GM19023 (cell line): ENCODE data around the gene SCAPER.
"Not testable (repeated sequence)": the region's sequence is repeated elsewhere in the genome, so short reads cannot be mapped to it uniquely, and the experiment has no call there.

Experiments used
- ATAC-seq: cut with Tn5 transposase; IDR thresholded peaks from one replicate; pipeline ENCODE4 v1.9.1; 2021; ENCODE audit warnings: mild to moderate bottlenecking, moderate library complexity; ENCODE audit not compliant: unreplicated experiment

Gene SCAPER

GRCh38 chr15:76503804-76504203 is 401.3 kb downstream of the SCAPER start:
- ATAC-seq = no peak

GRCh38 chr15:76503121-76503520 is 402.0 kb downstream of the SCAPER start:
- no peak for ATAC-seq

GRCh38 chr15:76502678-76503077 is 402.5 kb downstream of the SCAPER start:
- ATAC-seq = no peak

GRCh38 chr15:76502185-76502584 is 403.0 kb downstream of the SCAPER start:
- not testable (repeated sequence) for ATAC-seq

- no peak for ATAC-seq
Measured at GRCh38 chr15:76501726-76502125, 403.4 kb downstream of the SCAPER start.

GRCh38 chr15:76501011-76501410 is 404.1 kb downstream of the SCAPER start:
- ATAC-seq = no peak

GRCh38 chr15:76495487-76495886 is 409.7 kb downstream of the SCAPER start:
- no peak for ATAC-seq

GRCh38 chr15:76492538-76492937 is 412.6 kb downstream of the SCAPER start:
- no peak for ATAC-seq

GRCh38 chr15:76483752-76484151 is 421.4 kb downstream of the SCAPER start:
- ATAC-seq = no peak

- ATAC-seq = no peak
Measured at GRCh38 chr15:76483018-76483417, 422.1 kb downstream of the SCAPER start.

- ATAC-seq = no peak
Measured at GRCh38 chr15:76480267-76480666, 424.9 kb downstream of the SCAPER start.

GRCh38 chr15:76470691-76471090 is 434.4 kb downstream of the SCAPER start:
- ATAC-seq = no peak

GRCh38 chr15:76468722-76469121 is 436.4 kb downstream of the SCAPER start:
- ATAC-seq = no peak

GRCh38 chr15:76467136-76467535 is 438.0 kb downstream of the SCAPER start:
- ATAC-seq = no peak

- ATAC-seq = no peak
Measured at GRCh38 chr15:76465728-76466127, 439.4 kb downstream of the SCAPER start.

GRCh38 chr15:76464247-76464646 is 440.9 kb downstream of the SCAPER start:
- no peak for ATAC-seq

GRCh38 chr15:76460871-76461270 is 444.3 kb downstream of the SCAPER start:
- ATAC-seq = no peak

GRCh38 chr15:76460347-76460746 is 444.8 kb downstream of the SCAPER start:
- ATAC-seq = no peak

GRCh38 chr15:76451540-76451939 is 453.6 kb downstream of the SCAPER start:
- ATAC-seq = no peak

GRCh38 chr15:76449455-76449854 is 455.7 kb downstream of the SCAPER start:
- no peak for ATAC-seq

- no peak for ATAC-seq
Measured at GRCh38 chr15:76448755-76449154, 456.4 kb downstream of the SCAPER start.

- ATAC-seq = no peak
Measured at GRCh38 chr15:76447728-76448441, 457.3 kb downstream of the SCAPER start.

- no peak for ATAC-seq
Measured at GRCh38 chr15:76440441-76440840, 464.7 kb downstream of the SCAPER start.
